ENCODE measurements around the gene CIC. TPM values are rescaled to one million over a fixed set of nuclear protein-coding genes. Genes with fewer than 3 reads are reported as not detected.

CIC gene
- total and polyA plus RNA-seq, 9 of the 15 experiments (the other 6 are each of a cell fraction or from before 2014, with no cell fraction given): 0.07 to 44.7 (median 8.6) TPM

DNA sequence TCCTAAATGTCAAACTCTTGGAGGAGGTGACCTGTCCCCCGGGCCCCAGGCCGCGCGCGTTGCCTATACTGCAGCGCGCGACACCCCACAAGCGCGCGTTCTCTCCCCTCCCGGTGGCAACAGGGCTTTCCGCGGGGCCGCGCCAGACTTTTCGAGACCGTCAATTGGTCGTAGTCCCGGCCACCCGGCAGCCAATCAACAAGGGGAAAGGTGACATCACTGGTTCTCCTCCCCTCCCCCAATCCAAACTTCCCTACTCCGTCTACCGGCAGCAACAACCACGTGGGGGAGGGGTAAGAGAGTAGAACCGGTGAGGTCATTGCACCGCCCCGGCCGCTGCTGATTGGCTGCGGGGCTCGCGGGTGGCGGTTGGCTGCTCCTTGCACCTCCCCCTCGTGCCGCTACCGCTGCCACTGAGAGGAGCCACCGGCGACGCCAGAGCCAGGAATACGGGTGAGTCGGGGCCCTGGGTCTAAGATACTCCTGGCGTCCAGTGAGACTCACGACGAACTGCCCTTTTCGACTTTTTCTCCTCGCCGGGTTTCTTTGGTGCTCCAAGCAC is 829 bp upstream of the CIC start (continued):
- TF ChIP-seq, protein P1, sequence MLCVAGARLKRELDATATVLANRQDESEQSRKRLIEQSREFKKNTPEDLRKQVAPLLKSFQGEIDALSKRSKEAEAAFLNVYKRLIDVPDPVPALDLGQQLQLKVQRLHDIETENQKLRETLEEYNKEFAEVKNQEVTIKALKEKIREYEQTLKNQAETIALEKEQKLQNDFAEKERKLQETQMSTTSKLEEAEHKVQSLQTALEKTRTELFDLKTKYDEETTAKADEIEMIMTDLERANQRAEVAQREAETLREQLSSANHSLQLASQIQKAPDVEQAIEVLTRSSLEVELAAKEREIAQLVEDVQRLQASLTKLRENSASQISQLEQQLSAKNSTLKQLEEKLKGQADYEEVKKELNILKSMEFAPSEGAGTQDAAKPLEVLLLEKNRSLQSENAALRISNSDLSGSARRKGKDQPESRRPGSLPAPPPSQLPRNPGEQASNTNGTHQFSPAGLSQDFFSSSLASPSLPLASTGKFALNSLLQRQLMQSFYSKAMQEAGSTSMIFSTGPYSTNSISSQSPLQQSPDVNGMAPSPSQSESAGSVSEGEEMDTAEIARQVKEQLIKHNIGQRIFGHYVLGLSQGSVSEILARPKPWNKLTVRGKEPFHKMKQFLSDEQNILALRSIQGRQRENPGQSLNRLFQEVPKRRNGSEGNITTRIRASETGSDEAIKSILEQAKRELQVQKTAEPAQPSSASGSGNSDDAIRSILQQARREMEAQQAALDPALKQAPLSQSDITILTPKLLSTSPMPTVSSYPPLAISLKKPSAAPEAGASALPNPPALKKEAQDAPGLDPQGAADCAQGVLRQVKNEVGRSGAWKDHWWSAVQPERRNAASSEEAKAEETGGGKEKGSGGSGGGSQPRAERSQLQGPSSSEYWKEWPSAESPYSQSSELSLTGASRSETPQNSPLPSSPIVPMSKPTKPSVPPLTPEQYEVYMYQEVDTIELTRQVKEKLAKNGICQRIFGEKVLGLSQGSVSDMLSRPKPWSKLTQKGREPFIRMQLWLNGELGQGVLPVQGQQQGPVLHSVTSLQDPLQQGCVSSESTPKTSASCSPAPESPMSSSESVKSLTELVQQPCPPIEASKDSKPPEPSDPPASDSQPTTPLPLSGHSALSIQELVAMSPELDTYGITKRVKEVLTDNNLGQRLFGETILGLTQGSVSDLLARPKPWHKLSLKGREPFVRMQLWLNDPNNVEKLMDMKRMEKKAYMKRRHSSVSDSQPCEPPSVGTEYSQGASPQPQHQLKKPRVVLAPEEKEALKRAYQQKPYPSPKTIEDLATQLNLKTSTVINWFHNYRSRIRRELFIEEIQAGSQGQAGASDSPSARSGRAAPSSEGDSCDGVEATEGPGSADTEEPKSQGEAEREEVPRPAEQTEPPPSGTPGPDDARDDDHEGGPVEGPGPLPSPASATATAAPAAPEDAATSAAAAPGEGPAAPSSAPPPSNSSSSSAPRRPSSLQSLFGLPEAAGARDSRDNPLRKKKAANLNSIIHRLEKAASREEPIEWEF (CRISPR knock-in tag; IDR thresholded peaks at IDR 0.05): peak; percentile 39; the same call in 1 of the 2 replicates
- TF ChIP-seq ZNF224 (CRISPR knock-in tag; IDR thresholded peaks at IDR 0.05): no peak
- no peak for TF ChIP-seq POLR2B (IDR thresholded peaks at IDR 0.05; ENCODE audit: low read depth, partially characterized antibody)
- TF ChIP-seq, protein P2, sequence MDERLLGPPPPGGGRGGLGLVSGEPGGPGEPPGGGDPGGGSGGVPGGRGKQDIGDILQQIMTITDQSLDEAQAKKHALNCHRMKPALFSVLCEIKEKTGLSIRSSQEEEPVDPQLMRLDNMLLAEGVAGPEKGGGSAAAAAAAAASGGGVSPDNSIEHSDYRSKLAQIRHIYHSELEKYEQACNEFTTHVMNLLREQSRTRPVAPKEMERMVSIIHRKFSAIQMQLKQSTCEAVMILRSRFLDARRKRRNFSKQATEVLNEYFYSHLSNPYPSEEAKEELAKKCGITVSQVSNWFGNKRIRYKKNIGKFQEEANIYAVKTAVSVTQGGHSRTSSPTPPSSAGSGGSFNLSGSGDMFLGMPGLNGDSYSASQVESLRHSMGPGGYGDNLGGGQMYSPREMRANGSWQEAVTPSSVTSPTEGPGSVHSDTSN (CRISPR knock-in tag; IDR thresholded peaks at IDR 0.05; ENCODE audit: low read depth): no peak
- TF ChIP-seq, protein P2 (tag; conservative IDR thresholded peaks at IDR 0.05; ENCODE audit: low read depth): no peak
- peak; percentile 51; the same call in 1 of the 2 replicates for TF ChIP-seq CEBPB (tag; IDR thresholded peaks at IDR 0.05)
- TF ChIP-seq ELF1 (tag; IDR thresholded peaks at IDR 0.05): peak; percentile 68; the same call in 1 of the 2 replicates
- TF ChIP-seq YBX1 (IDR thresholded peaks at IDR 0.05): no peak
- no peak; the same call in 1 of the 2 replicates for TF ChIP-seq CEBPG (CRISPR knock-in tag; IDR thresholded peaks at IDR 0.05)
- no peak; a peak in 2 of 4 replicates for TF ChIP-seq CEBPG (tag; conservative IDR thresholded peaks at IDR 0.05 in 1 of 2, IDR thresholded peaks at IDR 0.05 in 1 of 2)
- TF ChIP-seq TAF1 (IDR thresholded peaks at IDR 0.05; ENCODE audit: control insufficient read depth, extremely low read depth, insufficient read depth, low read length, severe bottlenecking): peak; percentile 63
- TF ChIP-seq, protein P3, sequence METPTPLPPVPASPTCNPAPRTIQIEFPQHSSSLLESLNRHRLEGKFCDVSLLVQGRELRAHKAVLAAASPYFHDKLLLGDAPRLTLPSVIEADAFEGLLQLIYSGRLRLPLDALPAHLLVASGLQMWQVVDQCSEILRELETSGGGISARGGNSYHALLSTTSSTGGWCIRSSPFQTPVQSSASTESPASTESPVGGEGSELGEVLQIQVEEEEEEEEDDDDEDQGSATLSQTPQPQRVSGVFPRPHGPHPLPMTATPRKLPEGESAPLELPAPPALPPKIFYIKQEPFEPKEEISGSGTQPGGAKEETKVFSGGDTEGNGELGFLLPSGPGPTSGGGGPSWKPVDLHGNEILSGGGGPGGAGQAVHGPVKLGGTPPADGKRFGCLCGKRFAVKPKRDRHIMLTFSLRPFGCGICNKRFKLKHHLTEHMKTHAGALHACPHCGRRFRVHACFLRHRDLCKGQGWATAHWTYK (CRISPR knock-in tag; IDR thresholded peaks at IDR 0.05): no peak
- TF ChIP-seq, protein P4, sequence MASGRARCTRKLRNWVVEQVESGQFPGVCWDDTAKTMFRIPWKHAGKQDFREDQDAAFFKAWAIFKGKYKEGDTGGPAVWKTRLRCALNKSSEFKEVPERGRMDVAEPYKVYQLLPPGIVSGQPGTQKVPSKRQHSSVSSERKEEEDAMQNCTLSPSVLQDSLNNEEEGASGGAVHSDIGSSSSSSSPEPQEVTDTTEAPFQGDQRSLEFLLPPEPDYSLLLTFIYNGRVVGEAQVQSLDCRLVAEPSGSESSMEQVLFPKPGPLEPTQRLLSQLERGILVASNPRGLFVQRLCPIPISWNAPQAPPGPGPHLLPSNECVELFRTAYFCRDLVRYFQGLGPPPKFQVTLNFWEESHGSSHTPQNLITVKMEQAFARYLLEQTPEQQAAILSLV (tag; IDR thresholded peaks at IDR 0.05): no peak
- TF ChIP-seq ZBTB7A (IDR thresholded peaks at IDR 0.05; ENCODE audit: borderline replicate concordance, control insufficient read depth, low read depth, low read length): no peak
- no peak for TF ChIP-seq U2AF2 (optimal IDR thresholded peaks at IDR 0.05; ENCODE audit: low read depth, low read length)
- peak; percentile 68; the same call in 1 of the 2 replicates for TF ChIP-seq SMAD4 (CRISPR knock-in tag; conservative IDR thresholded peaks at IDR 0.05)
- TF ChIP-seq ZFPM2 (CRISPR knock-in tag; IDR thresholded peaks at IDR 0.05): no peak
- no peak for TF ChIP-seq SRSF7 (optimal IDR thresholded peaks at IDR 0.05; ENCODE audit: low read depth, low read length)
